HG03064 (cell line): ENCODE results near the gene PPP2R3B.
"Not testable (repeated sequence)": the region's sequence is repeated elsewhere in the genome, so short reads cannot be mapped to it uniquely, and the experiment has no call there.

ENCODE experiments used
- ATAC-seq: cut with Tn5 transposase; IDR thresholded peaks from one replicate; pipeline ENCODE4 v1.9.1; 2021; ENCODE audit warnings: low read depth; ENCODE audit not compliant: unreplicated experiment

PPP2R3B gene

DNA sequence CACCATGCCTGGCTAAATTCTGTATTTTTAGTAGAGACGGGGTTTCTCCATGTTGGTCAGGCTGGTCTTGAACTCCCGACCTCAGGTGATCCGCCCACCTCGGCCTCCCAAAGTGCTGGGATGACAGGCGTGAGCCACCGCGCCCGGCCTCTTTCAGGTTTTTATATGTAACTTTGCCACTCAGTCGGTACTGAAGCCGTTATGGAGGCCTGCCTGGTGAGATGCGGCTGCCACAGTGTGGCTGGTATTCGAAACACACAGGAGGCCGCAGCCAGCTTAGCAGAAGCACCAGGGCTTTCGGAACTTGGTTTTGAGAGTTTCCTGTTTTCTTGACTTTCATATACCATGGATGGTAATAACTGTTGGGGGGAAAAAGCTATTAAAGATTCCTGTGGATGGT lies 62.0 kb downstream of the PPP2R3B start:
- ATAC-seq = not testable (repeated sequence)

DNA sequence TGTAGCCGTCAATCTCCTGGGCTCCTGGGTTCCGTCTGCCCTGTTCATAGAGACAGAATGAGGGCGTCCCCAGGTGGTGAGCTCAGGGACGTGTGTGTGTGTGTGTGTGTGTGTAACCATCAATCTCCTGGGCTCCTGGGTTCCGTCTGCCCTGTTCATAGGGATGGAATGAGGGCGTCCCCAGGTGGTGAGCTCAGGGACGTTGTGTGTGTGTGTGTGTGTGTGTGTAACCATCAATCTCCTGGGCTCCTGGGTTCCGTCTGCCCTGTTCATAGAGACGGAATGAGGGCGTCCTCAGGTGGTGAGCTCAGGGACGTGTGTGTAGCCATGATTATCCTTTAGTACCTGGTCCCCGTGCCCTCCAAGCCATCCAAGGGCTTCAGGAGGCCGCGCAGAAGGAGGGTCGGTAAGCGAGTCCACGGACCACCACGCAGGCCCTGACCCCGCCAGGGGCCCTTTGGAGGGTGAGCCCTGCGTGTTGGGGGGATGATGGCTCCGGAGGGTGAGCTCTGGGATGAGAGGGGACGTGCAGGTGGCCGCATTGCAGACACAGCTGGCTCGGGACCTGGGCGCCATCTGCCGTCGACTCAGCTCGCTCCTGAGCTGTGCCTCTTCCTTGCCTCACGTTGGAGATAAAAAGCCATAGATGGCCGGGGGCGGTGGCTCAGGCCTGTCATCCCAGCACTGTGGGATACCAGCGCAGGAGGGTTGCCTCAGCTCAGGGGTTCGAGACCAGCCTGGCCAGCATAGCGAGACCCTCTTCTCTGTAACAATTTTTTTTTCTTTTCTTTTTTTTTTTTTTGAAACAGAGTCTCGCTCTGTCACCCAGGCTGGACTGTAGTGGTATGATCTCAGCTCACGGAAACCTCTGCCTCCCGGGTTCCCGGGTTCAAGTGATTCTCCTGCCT lies 62.7 kb downstream of the PPP2R3B start:
- ATAC-seq = no peak

DNA sequence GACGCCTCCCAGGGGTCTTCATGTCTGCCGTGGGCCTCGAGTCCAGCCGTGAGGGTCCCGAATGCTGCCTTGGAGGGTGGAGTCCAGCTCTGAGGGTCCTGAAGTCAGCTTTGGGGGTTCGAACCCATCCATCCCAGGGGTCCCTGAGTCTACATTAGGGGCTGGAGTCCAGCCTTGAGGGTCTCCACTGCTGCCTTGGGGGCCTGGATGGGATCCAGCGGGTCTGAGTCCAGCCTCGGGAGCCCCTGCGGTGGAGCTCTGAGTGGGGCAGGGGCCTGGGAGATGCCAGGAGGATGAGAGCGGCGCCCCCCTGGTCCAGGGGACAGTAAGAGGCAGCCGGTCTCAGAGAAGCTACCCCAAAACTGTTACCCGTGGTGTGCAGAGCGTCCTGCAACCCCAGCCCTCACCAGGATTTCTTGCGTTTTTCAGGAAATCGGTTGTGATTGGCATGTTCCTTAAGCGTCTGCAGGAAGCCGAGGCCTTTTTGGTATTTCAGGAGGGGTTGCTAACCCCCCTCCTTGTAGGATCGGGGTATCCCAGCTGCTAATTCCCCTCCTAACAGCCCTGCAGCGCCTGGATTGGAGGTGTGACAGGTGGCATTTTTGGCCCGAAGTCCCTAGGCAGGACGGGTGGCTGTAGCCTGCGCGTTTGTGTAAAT lies 66.5 kb downstream of the PPP2R3B start:
- ATAC-seq = no peak

- ATAC-seq = no peak
These were observed 67.1 kb downstream of the PPP2R3B start for GRCh38 chrX:319579-320125.

- ATAC-seq = peak; percentile 78
These were observed 67.7 kb downstream of the PPP2R3B start, which contains the start of gene GTPBP6 for GRCh38 chrX:318739-319578. TSS of gene GTPBP6 (minus strand) at chrX:318796. CDS start at chrX:318787, 9 bp downstream.

GRCh38 chrX:318068-318738 lies 68.5 kb downstream of the PPP2R3B start:
- ATAC-seq = peak; percentile 50

- ATAC-seq = no peak
These were observed 69.2 kb downstream of the PPP2R3B start for GRCh38 chrX:317424-318067.

- no peak for ATAC-seq
These were observed 70.1 kb downstream of the PPP2R3B start for GRCh38 chrX:316351-317325.

DNA sequence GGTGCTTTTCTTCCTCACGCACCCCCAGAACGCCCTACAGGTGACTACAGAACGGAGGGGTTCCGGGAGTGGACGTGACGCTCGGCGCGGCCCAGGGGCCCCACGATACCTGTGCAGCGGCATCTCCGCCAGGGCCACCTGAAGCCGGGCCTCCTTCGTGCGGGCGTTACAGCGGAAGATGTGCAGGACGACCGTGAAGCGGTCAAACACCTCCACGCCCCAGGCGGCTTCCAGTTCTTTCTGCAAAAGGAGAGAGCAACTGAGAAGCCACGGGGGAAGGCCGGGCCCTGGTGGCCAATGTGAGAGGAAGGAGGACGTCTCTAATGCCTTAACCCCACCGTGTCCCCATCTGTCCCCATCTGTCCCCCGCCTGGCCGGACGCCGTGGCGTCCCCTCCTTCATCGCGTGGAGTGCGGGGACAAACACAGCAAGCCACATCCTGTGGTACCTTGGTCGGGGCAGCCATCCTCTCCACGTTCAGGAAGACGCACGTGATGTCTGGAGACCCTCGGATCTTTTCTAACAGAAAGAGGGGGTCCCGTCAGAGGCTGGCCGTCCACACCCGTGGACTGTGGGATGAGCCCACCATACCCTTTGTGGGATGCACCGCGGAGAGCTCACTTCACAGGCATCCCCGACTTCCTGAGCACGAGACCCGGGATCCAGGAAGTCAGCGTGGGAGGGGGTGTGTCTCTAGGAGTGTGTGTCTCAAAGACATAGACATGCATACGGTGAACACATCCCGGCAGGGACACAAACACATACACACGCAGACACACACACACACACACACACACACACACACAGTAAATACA lies 71.7 kb downstream of the PPP2R3B start:
- no peak for ATAC-seq

DNA sequence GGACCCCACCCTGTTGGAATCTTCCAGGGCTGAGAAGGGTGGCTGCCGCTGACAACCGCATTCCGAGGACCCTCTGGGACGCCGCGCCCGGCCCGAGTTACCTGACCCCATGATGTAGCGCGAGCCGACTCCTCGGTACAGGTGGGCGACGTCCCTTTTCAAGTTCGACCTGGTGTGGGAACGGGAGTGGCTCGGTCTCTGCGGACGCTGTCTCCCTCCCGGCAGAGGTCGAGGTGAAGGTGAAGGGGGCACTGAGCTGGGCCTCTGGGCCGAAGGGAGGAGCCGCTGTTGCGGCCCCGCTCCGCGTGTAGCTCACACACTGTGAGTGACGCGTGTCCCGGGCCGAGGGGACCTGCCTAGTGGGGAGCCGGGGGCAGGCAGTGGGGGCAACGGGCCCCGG lies 72.7 kb downstream of the PPP2R3B start:
- ATAC-seq = no peak

- no peak for ATAC-seq
These were observed 73.2 kb downstream of the PPP2R3B start for GRCh38 chrX:313546-313945.

- ATAC-seq = no peak
These were observed 73.9 kb downstream of the PPP2R3B start for GRCh38 chrX:312621-313331.

GRCh38 chrX:311156-312129 lies 75.3 kb downstream of the PPP2R3B start:
- ATAC-seq = no peak

DNA sequence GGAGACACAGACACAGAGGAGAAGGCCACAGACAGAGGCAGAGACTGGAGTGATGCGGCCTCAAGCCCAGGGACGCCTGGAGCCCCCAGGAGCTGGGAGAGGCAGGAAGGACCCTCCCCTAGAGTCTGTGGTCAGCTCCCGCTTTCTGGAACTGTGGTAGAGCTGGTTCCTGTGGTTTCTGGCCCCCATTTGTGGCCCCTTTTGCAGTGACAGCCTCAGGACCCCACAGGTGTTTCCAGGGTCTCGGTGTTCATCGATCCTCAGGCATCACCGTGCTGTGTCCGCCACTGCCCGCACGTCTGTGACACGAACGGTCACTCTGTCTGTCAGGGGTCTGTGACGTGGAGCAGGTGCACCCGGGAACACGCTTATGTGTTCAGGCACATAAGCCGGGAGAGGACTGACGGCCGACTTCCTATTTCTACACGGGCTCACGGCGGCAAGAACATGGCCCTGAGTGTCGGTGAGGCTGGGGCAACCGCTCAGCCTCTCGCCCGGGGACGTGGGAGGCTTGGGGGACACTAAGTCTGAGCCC lies 76.0 kb downstream of the PPP2R3B start:
- no peak for ATAC-seq

DNA sequence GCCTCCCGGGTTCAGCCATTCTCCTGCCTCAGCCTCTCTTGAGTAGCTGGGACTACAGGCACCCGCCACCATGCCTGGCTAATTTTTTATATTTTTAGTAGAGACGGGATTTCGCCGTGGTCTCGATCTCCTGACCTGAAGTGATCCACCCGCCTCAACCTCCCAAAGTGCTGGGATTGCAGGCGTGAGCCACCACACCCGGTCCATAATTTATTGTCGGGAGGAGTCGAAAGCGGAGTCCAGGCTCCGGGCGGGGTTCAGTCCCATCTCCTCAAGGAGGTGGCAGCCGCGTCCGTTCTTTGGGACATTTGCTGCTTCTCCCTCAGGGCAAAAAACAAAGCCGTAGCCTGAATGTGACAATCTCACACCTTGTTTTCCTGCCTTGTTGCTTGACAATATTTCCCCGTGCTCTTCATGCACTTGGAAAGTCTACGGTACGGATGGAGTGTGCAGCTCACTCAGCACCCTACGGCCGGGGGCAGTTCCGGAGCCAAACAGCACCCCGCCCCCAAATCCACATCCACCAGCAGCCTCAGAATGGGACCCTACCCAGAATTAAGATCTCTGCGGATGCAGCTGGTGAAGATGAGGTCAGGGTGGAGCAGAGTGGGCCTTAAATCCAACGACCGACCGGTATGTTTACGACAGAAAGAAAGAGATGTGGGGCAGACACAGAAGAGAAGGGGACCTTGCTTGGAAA lies 77.7 kb downstream of the PPP2R3B start:
- no peak for ATAC-seq
